Globus pallidus (tissue), 1 donor: ENCODE measurements around the gene EFHD2.
"Not testable (repeated sequence)": the region's sequence is repeated elsewhere in the genome, so short reads cannot be mapped to it uniquely, and the experiment has no call there.

Experiments
- DNase-seq: peaks from one replicate; pipeline ENCODE4 v3.0.0-alpha.2; 2015; ENCODE audit warnings: low spot score

Gene EFHD2

DNA sequence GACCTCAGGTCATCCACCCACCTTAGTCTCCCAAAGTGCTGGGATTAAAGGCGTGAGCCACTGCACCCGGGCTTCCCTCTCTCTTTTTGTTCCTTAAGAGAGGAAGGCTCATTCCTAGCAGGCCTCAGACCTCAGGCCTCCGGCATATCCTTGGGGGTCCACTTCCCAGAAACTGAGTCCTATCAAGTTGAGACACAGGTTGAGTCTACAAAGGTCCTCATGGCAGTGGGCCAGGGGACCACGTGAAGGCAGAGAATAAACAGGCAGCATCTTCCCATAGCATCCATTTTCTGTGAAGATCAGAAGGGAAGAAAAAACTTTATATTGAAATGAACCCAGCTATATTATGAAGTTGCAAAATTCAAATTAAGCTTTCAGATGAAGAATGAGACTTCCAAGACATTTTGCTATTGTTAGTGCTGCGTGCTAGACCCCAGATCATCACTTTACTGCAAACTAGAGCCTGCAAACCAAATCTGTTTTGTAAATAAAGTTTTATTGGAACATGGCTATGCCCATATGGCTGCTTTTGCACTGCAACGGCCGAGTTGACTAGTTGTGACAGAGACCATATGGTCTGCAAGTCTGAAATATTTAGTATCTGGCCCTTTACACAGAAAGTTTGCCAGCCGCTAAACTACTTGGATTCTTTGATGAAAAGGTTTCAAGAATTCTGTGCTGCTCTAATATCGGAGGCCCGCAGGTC lies 43.3 kb downstream of the EFHD2 start:
- no peak for DNase-seq

DNA sequence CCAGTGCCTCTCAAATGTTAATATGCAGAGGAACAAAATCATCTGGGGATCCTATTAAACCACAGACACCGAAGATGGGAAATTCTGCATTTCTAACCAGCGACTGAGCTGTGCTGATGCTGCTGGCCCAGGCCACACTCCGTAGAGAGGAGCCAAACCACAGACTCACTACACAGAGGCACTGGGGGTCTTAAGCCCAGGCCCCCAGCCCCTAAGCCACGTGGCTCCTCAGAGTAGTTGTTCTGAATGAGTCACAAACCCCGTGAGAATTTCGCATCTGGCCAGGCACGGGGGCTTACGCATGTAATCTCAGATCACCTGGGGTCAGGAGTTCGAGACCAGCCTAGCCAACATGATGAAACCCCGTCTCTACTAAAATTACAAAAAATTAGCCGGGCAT lies 44.0 kb downstream of the EFHD2 start:
- no peak for DNase-seq

DNA sequence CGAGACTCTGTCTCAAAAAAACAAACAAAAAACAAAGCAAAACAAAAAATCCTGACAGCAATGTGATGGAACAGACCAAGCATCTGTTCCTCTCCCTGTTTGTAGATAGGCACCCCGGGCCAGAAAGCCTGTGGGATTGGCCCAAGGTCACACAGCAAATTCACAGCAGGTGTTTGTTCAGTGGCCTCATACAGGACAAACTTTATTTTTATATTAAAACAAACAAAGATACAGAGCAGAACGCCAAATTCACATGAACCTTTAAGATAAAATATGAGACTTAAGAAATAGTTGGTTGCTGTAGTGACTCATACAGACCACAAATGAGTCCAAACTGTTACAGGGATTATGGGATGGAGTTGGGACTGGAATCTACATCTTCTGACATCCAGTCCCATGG lies 44.6 kb downstream of the EFHD2 start:
- no peak for DNase-seq

DNA sequence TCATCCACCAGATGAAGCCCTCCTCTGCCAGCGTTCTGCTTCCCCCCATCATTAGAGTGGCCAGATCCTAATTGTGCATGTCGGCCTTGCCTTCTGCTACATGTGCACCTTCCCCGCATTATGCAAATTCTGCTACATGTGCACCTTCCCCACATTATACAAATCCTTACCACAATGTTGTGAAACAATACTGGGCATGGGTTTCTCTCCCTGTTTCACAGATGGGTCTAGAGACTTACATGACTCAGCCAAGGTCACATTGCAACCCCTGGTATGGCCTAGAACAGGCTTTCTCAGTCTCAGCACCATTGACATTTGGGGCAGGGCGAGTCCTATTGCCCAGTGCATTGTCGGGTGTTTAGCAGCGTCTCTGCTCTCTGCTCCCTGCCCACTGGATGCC lies 45.8 kb downstream of the EFHD2 start:
- DNase-seq = no peak

DNA sequence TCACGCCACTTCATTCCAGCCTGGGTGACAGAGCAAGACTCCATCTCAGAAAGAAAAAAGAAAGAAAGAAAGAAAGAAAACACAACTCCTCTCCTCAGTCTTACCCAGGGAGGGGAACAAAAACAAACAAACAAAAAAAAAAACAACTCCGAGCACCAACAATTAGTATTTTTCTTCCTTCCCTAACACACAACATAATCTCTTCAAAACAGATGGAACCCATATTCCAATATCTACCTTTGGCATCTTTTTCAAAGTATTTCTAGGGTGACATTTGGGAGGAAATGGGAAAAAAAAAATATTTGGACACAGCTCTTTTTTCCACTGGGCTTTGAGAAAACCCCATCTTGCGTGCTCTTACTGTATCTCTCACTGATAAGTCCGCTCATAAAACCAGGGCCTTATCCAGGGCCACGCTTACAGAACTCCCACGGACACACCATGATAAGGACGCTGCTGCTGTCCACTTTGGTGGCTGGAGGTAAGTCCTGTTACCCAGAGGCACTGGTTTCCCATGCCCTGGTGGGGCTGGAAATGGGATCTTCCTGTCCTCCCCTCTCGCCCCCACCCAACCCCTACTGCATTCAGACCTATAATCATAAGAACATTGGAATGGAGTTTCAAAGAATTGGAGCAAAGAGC lies 46.7 kb downstream of the EFHD2 start, which contains the start of gene CELA2A:
TSS of gene CELA2A (plus strand) at position 420 of the 642 bp plus-strand sequence. CDS start at position 442, 22 bp downstream.
- no peak for DNase-seq

DNA sequence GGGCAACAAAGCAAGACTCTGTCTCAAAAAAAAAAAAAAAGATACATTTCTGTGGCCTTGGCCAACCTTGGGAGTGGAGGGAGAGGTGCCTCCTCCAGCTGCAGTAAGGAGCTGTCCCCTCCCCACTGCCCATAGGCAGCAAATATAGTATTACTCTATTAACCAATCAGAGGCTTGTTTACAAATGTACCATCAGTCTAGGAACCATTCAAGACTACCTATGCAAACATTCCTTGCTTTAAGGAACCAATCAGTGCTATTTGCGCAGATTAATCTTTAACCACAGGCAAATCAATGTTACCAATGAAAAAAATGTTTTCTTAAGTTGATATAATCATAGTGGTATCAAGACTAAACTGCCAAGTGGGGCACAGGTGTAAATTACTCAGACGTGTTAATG lies 47.9 kb downstream of the EFHD2 start:
- DNase-seq = no peak

DNA sequence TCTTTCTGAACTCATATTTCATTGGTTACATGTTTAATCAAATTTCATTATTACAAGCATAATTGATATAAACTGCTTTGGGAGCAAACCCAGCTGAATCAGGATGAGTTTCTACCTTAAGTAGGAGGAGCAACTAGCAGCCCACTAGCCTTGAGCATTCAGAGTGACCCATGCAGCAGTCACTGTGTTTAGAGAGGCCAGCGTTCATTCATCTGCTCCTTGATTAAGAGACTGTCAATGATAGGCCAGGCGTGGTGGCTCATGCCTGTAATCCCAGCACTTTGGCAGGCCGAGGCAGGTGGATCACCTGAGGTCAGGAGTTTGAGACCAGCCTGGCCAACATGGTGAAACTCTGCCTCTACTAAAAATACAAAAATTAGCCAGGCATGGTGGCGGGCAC lies 48.7 kb downstream of the EFHD2 start:
- DNase-seq = not testable (repeated sequence)

DNA sequence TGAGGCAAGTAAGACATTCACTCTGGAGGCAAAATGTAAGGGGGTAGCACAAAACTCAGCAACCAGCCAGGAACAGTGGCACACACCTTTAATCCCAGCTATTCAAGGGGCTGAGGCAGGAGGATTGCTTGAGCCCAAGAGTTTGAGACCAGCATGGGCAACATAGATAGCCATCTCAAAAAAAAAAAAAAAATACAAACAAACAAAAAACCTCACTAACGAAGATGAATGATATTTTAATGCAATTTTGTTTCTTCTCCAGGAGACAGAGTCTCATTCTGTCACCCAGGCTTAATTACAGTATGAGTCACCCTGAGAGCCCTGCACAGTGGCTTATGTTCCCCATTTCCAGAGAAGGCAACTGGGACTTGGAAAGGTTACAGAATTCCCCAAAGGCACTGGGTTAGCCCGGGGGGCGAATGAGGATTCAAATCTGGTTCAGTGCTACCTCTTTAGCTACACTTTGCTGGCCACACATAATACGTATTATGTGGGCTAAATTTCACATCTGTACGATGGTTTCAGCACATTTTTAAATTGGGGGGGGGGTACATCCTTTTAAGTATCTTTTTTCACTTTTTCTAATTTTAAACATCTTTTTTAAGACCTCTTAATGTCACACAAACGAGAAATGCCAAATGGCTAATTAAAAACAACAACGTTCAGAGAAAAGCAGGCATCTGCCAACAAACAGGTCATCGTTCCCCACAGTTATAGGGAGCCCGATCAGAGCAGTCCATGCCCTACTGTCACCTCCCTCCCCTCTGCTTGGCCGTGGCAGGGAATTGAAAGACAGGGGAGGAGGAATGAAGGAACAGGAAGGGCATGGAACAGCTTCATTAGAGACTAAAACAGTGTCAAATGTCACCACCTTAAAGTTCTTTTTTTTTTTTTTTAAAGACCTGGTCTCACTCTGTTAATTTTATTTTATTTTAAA lies 50.4 kb downstream of the EFHD2 start:
- DNase-seq = no peak

DNA sequence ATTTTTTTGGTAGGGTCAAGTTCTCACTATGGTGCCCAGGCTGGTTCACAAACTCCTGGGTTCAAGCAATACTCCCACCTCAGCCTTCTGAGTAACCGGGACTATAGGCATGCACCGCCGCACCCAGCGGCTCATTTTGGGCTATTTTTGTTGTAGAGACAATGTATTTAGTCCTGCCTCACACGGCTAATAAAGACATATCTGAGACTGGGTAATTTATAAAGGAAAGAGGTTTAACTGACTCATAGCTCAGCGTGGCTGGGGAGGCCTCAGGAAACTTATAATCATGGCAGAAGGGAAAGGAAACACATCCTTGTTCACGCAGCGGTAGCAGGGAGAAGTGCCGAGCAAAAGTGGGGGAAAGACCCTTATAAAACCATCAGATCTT lies 51.0 kb downstream of the EFHD2 start:
- DNase-seq = no peak

DNA sequence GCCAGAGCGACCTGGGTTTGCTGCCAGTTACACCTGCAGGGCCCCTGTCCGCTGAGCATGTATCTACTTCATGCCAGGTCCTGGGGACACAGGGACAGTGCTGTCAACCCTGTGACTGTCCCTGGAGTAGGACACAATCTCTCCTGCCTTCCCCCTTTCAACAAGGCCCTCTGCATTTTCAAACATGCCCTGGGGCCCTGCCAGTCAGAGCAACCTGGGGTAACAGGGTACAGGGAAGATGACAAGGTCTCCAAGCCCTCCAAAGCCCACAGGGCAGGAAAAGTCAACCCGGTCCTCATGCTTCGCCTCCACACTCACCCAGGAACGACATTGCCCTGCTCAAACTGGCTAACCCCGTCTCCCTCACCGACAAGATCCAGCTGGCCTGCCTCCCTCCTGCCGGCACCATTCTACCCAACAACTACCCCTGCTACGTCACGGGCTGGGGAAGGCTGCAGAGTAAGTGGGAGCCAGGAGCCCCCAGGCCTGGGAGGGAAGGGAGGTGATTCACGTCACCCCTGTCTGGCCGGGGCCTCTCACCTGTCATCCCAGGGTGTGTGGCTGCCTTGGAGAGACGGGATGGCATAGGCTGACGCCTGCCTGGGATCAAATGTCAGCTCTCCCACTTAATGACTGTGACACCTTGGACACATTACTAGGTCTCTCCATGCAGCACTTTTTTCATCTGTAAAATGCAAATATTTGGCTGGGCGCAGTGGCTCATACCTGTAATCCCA lies 53.5 kb downstream of the EFHD2 start:
- DNase-seq = not testable (repeated sequence)

DNA sequence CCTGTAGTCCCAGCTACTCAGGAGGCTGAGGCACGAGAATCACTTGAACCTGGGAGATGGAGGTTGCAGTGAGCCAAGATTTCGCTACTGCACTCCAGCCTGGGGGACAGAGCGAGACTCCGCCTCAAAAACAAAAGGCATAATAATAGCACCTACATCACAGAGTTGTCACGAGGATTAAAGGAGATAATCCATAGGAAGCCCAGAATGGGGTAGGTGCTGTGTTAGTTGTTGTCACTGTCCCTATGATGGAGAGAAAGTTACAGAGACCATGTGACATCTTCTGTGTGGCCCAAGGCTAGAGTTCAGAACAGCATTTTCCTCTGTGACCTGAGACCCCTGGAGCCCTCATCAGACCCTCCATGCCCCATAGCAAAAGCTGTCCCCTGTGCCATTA lies 54.2 kb downstream of the EFHD2 start:
- not testable (repeated sequence) for DNase-seq

DNA sequence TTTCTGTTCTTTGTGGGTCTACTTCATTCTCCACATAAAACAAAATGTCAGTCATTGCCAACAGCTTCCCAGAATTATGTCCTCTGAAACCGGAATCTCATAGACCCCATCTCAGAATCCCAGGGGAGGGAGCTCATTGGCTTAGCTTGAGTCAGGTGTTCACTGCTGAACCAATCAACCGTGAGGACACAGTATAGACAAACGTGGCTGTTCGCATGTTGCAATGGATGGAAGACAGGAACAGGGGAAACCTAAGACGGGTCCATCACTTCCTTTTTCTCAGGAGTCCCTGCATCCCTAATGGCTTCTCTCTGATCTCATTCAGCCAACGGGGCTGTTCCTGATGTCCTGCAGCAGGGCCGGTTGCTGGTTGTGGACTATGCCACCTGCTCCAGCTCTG lies 56.0 kb downstream of the EFHD2 start:
- no peak for DNase-seq

DNA sequence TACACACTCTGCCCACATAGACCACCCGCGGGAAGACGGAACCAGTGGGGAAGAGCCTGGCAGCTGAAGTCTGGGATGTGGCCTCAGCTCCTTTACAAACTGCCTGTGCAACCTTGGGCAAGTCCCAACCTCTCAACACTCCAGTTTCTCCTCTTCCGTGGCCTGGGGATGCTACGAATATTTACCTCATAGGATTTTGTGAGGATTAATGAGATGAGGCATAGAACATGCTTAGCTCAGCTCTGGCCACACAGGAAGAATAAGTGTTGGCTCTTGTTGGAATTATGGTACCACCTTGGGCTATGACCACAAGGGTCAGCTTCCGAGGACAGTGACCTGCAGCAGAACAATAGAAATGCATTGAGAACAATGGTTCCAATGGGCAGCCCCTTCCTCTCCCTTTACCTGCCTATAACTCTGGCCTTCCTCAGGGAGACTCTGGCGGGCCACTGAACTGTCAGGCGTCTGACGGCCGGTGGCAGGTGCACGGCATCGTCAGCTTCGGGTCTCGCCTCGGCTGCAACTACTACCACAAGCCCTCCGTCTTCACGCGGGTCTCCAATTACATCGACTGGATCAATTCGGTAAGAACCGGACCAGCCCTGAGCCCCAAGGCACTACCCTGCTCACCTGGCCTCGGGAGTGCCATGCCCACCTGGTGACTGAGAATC lies 57.4 kb downstream of the EFHD2 start:
- not testable (repeated sequence) for DNase-seq

DNA sequence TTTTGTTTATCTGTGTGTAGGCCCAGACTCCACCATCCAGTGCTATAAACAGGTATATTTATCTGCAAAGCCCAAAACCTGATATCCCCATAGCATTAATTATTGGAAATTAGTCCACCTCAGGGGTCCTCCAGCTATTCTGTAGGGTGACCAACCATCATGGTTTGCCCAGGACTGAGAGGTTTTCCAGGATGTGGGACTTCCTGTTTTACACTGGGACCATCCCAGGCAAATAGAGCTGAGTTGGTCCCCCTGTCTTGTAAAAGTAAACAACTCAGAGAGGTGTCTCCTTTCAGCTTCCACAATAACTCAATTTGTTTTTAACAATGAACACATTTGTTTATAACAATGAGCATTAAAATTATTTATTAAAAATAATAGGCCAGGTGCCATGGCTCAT lies 58.5 kb downstream of the EFHD2 start:
- DNase-seq = no peak

DNA sequence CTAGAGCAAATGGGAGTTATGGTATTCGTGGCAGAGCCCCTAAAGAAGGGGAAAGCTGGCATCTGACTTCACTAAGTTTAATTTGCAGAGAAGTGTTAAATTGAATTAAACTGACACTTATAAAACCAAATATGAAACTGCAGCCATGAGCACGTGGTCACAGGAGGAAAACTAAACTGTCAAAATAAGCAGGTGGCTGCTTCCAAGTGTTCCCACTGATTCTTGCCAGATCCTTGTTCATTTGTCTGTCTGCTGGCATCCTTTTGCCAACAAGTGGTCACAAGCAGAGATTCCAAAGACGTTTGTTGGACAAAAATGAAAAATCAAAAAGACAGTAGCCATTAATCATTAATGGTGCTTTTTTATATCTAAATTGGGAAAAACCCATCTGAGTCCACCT lies 59.7 kb downstream of the EFHD2 start:
- DNase-seq = no peak

DNA sequence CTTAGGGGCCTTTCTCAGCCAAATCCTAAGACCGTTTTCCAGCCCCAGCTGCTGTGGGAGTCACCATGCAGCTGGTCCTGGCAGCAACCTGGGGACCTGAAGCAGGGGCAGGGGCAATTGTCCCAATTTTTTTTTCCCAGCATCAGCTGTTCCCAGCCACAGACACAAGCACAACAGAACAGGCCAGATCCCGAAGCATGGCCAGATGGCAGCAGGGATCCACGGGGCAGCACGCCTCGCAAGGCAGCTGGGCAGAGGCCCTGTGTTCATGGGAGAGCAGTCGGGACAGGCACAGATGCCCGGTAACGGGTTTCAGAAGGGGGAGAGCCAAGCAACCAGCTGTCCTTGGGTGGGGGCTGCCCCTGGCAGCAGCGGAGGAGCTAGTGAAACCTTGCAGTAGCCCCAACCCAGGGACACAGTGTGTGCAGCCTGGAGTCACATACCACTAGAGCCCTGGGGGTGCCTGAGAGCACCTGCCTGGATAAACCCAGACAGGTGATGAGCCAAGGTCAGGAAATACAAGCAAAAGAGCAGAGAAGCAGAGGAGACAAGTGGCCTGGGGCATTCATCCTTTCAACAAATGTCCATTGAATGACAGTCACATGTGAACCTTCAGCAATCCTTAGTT lies 60.2 kb downstream of the EFHD2 start:
- peak; percentile 20 for DNase-seq

DNA sequence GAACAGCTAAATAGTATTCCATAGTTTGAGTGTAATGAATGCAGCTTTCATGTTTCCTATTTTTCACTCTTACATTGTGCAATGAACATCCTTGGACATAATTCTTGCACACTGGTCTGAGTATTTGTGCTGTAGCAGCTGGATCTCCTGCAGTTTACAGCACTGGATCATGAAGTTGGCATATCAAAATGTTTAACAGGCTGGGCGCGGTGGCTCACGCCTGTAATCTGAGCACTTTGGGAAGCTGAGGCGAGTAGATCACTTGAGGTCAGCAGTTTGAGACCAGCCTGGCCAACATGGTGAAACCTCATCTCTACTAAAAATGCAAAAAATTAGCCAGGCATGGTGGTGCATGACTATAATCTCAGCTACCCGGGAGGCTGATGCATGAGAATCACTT lies 61.4 kb downstream of the EFHD2 start:
- not testable (repeated sequence) for DNase-seq

DNA sequence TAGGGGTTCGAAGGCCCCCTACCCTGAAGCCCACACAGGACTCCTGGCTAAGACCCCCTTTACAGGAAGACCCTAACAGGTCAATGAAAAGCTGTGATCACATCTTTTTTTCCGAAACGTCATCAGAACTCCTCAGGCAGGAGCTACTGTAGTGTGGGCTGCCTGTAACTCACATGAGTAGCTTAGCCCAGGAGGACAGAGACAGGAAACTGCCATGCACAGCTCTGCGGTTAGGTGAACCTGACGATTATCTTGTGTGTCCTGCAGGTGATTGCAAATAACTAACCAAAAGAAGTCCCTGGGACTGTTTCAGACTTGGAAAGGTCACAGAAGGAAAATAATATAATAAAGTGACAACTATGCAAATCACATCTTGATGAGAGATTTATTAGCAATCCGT lies 62.0 kb downstream of the EFHD2 start:
- not testable (repeated sequence) for DNase-seq

DNA sequence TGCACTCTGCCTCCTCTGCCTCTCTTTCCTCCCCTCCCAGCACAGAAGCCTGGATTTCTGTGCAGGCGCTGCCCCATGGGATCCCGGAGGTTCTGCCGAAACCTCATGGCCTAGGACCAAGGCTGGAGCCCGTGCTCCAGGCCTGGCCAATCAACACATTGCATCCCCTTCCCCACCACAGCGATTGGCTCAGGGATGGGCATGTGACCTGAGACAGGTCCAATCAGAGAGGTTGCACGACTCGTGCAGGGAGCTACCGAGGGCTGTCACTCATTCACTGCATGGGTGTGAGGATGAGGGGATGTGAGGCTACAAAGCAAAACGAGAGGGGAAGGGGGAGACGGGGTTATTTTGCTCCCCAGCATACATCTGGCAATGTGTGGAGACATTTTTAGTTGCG lies 62.9 kb downstream of the EFHD2 start:
- DNase-seq = no peak

DNA sequence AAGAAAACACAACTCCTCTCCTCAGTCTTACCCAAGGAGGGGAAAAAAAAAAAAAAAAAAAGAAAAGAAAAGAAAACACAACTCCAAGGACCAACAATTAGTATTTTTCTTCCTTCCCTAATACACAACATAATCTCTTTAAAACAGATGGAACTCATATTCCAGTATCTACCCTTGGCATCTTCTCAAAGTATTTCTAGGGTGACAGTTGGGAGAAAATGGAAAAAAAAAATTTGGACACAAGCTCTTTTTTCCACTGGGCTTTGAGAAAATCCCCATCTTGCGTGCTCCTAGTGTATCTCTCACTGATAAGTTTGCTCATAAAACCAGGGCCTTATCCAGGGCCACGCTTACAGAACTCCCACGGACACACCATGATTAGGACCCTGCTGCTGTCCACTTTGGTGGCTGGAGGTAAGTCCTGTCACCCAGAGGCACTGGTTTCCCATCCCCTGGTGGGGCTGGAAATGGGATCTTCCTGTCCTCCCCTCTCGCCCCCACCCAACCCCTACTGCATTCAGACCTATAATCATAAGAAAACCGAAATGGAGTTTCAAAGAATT lies 66.1 kb downstream of the EFHD2 start, which contains the start of gene CELA2B:
TSS of gene CELA2B (plus strand) at position 353 of the 563 bp plus-strand sequence. CDS start at position 375, 22 bp downstream.
- DNase-seq = no peak
